Panc1 (cell line): ENCODE data around the gene KMT2C.

Source experiments
- CTCF ChIP-seq: fragments of 450-650 bp; IDR thresholded peaks from 2 replicates; pipeline ENCODE4 v1.5.1; 2017; ENCODE audit warnings: mild to moderate bottlenecking
- REST ChIP-seq, 2 experiments: IDR thresholded peaks; 2 replicates each; pipeline ENCODE4 v1.6.1; 2011 to 2012; ENCODE audit warnings: low read depth in 2 of 2, control low read depth in 1 of 2, low read length in 1 of 2, mild to moderate bottlenecking in 1 of 2, moderate library complexity in 1 of 2; ENCODE audit not compliant: insufficient read depth in 1 of 2
- TCF7L2 ChIP-seq: IDR thresholded peaks from 2 replicates; pipeline ENCODE4 v1.6.1; 2011; ENCODE audit warnings: mild to moderate bottlenecking, low read depth, low read length, inconsistent platforms

- no peak for TF ChIP-seq CTCF
- TF ChIP-seq REST (IDR thresholded peaks at IDR 0.05; ENCODE audit: insufficient read depth in 1 of 2, low read depth in 2 of 2, low read length in 1 of 2): no peak
- no peak for TF ChIP-seq TCF7L2
These were observed 102.7 kb downstream of the KMT2C start for GRCh38 chr7:152333134-152333533.
